Activated CD4-positive, alpha-beta T cell treated with anti-CD3 and anti-CD28 coated beads for 1 hour (primary cell): Measurements from ENCODE around the gene TBPL1.
"Not testable (repeated sequence)": the region's sequence is repeated elsewhere in the genome, so short reads cannot be mapped to it uniquely, and the experiment has no call there.

Experiments used
- DNase-seq: peaks from one replicate; pipeline ENCODE4 v3.0.0-alpha.2; 2020

Gene TBPL1

GRCh38 chr6:133952815-133953633, at the start of gene TBPL1:
Gene TBPL1 (plus strand): TSS chr6:133953224. CDS start chr6:133980126, 26,902 bp downstream.
- peak; percentile 84 for DNase-seq

- no peak for DNase-seq
Observed at GRCh38 chr6:133903855-133904254, 49.2 kb upstream of the TBPL1 start.

GRCh38 chr6:133906050-133906449, 47.0 kb upstream of the TBPL1 start:
- no peak for DNase-seq

- DNase-seq = peak; percentile 50
Observed at GRCh38 chr6:133916650-133917151, 36.3 kb upstream of the TBPL1 start.

GRCh38 chr6:133917781-133918180, 35.2 kb upstream of the TBPL1 start:
- DNase-seq = no peak

GRCh38 chr6:133918208-133918930, 34.7 kb upstream of the TBPL1 start:
- DNase-seq = no peak

- no peak for DNase-seq
Observed at GRCh38 chr6:133919362-133919761, 33.7 kb upstream of the TBPL1 start.

GRCh38 chr6:133921249-133921859, 31.7 kb upstream of the TBPL1 start:
- DNase-seq = peak; percentile 41

- DNase-seq = peak; percentile 28
Observed at GRCh38 chr6:133923938-133924593, 29.0 kb upstream of the TBPL1 start.

- DNase-seq = not testable (repeated sequence)
Observed at GRCh38 chr6:133931221-133931620, 21.8 kb upstream of the TBPL1 start.

GRCh38 chr6:133936352-133936751, 16.7 kb upstream of the TBPL1 start:
- DNase-seq = not testable (repeated sequence)

GRCh38 chr6:133937909-133938308, 15.1 kb upstream of the TBPL1 start:
- no peak for DNase-seq

- DNase-seq = no peak
Observed at GRCh38 chr6:133938533-133938932, 14.5 kb upstream of the TBPL1 start.

- DNase-seq = no peak
Observed at GRCh38 chr6:133939778-133940667, 13.0 kb upstream of the TBPL1 start.

GRCh38 chr6:133945158-133945557, 7.9 kb upstream of the TBPL1 start:
- DNase-seq = no peak

- DNase-seq = no peak
Observed at GRCh38 chr6:133947302-133947900, 5.6 kb upstream of the TBPL1 start.

- no peak for DNase-seq
Observed at GRCh38 chr6:133948472-133948871, 4.6 kb upstream of the TBPL1 start.

- no peak for DNase-seq
Observed at GRCh38 chr6:133951227-133951626, 1.8 kb upstream of the TBPL1 start.

- DNase-seq = peak; percentile 15
Observed at GRCh38 chr6:133951881-133952814, 876 bp upstream of the TBPL1 start.
